GM18505 (cell line): ENCODE data around the gene PAH.

ENCODE experiments used
- ATAC-seq: cut with Tn5 transposase; IDR thresholded peaks from one replicate; pipeline ENCODE4 v1.9.1; 2021; ENCODE audit not compliant: unreplicated experiment
- POLR2A ChIP-seq: IDR thresholded peaks from 4 replicates; pipeline ENCODE4 v1.6.1; 2011; ENCODE audit warnings: borderline replicate concordance; ENCODE audit not compliant: insufficient read depth, insufficient read length; ENCODE audit errors: extremely low read depth

PAH gene

DNA sequence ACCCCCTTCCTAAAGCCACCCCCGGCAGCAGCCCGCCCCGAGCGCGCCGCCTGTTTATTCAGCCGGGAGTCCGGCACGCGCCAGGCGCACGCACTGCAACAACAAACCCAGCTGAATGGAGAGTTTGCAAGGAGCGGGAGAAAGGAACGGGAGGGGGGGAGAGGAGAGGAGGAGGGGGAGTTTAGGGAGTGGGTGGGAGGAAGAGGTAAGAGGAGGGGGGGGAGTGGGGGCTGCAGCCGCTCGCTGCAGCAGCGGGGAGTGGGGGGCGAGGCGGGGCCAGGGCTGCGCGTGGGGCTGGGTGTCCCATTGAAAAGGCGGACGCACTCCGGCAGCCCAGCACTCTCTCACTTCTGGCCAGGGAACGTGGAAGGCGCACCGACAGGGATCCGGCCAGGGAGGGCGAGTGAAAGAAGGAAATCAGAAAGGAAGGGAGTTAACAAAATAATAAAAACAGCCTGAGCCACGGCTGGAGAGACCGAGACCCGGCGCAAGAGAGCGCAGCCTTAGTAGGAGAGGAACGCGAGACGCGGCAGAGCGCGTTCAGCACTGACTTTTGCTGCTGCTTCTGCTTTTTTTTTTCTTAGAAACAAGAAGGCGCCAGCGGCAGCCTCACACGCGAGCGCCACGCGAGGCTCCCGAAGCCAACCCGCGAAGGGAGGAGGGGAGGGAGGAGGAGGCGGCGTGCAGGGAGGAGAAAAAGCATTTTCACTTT, 40.5 kb upstream of the PAH start, which contains the start of gene ASCL1:
ASCL1 (plus strand) TSS at position 336 of the 712 bp plus-strand sequence. CDS start 571 bp downstream, outside the sequence.
- no peak for ATAC-seq
- TF ChIP-seq POLR2A: no peak

DNA sequence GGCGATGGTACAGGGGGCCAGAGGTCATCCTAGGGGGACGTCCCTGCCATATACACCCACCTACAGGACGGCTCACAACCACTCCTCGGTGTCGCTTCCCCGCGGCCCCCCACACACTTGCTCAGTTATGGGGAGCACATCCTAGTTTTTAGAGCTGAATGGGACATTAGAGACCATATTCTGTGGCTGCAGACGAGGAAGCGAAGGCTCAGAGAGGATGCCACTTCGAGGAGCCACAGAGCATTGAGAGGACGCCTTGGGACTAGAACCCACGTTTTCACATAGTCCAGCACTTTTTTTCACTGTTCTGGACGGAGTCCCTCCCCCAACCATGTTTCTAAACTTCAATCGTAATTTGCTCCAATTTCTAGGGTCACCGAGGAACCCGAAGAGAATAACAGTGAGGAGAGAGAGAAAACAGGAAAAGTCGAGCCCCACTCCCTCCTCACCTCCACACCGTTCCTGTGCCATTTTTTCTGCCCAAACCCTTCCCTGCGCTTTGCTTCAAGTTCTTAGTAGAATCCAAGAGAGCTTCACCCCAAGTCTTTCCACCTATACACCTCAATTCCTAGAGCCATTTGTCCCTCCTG, 39.8 kb upstream of the PAH start:
- TF ChIP-seq POLR2A: no peak
- ATAC-seq: no peak

DNA sequence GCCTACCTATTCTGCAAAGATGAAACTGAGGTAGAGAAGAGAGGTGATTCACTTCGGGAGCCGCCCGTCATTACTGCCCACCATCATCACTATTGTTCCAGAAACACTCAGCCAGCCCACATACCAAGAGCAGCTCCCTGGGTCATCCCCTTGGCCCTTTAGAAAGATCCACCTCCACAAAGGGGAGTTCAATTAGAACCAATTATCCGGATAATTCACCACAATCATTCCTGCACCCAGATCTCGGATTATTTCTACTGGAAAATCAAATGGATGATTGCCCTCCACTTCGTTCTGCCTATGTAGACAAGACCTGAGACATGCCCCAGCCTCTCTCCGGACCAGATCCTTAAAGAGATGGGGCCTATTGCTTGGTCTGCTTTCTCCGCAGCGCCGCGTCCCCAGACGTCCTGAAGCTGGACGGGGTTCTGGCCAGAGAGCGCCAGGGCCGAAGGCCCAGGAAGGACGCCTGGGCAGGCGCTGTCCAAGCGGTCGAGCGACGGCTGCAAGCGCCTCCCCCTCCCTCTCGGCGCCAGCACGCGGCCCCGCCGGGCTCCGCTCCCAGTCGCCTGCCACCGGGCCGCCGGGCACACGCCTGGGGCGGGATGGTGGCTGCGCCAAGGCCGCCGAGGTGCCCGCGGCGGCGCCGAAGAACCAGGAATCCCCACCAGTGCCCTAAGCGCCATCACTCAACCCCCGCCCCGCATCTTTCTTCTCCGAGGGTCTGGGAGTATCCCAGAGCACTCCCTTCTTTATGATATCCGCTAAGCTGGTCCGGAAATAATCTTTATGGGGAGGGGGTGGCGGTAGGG, 39.1 kb upstream of the PAH start:
- TF ChIP-seq POLR2A: no peak
- ATAC-seq: no peak

DNA sequence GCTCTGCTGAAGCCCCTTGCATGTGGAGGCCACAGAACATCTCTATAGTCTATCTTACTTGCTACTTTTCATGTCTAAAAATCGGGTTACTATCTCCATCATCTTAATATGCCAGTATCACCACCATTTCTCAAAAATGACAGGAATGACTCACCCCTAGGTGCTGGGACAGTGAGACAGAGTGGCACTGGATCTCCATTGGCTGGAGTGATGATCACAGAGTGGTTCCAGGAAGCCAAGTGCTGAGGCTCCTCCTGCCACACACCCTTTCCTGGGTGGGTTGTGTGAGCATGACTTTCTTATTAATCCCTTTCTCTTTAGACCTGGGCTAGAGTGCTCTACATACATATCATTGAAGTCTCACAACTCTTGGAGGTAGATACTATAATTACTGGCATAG, 37.1 kb upstream of the PAH start:
- no peak for TF ChIP-seq POLR2A
- ATAC-seq: no peak

GRCh38 chr12:102953221-102953620, 36.2 kb upstream of the PAH start:
- no peak for TF ChIP-seq POLR2A
- no peak for ATAC-seq

GRCh38 chr12:102951841-102952240, 34.8 kb upstream of the PAH start:
- no peak for TF ChIP-seq POLR2A
- ATAC-seq: no peak

DNA sequence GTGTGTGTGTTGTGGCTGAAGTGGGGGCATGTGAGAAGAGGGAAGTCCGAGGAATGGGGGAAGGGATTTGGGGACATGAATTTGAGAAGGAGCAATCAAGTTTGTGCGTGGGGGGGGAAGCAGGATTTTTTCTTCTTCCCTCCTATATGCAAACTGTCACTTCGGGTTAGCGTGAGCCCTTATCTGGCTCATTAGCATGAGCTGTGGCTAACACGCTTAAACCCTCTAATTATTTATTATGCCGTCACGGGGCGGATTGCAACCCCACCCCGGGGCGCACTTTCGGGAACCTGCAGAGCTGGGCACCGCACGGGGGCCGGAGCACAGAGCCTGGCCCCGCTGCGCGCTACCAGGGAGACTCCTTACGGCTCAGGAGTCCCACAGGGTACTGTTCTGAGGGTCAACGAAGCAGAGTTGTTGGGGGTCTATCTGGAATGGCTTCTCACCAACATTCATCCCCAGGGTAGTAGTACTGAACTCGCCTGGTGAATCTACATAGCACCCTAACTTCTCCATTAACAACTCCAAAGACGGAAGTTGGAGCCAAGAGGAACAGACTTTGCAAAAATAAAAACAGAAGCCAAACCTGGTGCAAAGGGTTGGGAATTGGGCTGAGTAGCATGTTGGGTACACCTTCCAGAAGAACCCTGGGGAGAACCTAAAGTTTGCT, 34.0 kb upstream of the PAH start:
- no peak for ATAC-seq
- TF ChIP-seq POLR2A: no peak

DNA sequence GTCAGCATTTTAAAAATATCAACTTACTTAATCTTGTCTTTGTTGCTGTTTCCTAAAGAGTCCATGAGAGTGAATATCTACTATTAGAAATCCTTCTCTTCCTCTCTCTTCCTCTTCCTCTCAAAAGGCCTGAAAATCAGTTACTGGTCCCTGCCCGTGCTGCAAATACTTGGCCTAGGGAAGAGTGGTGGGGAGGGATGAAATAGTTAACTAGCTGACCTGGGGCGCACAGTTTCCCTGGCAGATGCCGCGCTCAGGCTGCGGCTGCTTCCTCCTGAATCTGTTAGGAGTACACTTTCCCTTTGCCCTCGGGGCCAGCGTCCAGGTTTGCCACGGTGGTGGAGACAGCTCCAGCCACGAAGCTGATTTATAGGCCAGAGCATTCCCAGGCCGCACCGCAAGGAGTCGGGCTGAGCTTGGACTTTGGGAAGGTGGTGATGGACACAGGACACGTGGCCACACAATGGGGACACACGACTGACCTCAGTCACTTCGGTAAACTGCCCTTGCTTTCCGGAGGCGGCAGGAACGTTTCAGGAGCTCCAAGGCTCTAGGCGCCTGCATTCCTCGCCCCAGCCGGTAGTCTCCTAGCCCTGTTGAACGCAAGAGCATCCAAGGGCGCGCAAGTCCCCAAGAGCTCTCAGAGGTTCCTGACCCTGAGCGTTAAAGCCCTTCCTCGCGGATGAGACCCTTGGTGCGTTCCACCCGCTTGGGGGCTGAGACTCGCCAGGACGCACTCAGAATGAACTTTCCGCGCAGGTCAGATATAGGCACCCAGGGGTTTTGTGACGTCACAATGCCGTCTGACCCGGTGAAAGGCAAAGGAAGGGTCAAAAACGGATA, 33.3 kb upstream of the PAH start:
- ATAC-seq: no peak
- no peak for TF ChIP-seq POLR2A

GRCh38 chr12:102948941-102949352, 31.9 kb upstream of the PAH start:
- no peak for TF ChIP-seq POLR2A
- no peak for ATAC-seq

DNA sequence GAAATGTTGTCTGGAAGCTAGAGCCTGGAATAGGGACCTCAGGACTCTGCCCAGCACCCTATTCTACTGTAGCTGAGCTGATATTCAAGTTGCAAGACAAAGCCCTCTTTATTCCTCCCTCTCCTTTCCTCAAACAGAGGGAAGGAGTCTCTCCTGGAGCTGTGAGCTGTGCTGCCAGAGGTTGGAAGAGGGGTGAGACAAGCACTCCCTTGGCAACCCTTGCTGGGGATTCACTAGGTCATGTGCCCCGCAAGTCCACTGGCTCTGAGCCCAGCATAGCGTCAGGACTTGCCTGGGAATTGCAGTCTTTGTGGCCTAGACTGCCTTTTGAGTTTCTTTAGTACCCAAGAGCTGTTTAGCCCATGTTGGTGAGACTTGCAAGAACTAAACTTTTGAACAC, 29.0 kb upstream of the PAH start:
- ATAC-seq: no peak
- TF ChIP-seq POLR2A: no peak

- ATAC-seq: no peak
- TF ChIP-seq POLR2A: no peak
Measured at GRCh38 chr12:102939670-102940222, 22.7 kb upstream of the PAH start.

- no peak for ATAC-seq
- no peak for TF ChIP-seq POLR2A
Measured at GRCh38 chr12:102939059-102939458, 22.0 kb upstream of the PAH start.
